H1 (cell line): Measurements from ENCODE around the gene CALHM3.

Experiments
- CTCF ChIP-seq, 3 experiments: IDR thresholded peaks; 1 replicate in 2 of 3; 2 replicates in 1 of 3; pipeline versions ENCODE4 v1.5.1 to v1.6.1; 2011; ENCODE audit warnings: low read length in 3 of 3, mild to moderate bottlenecking in 3 of 3, inconsistent platforms in 2 of 3, low read depth in 1 of 3, moderate library complexity in 1 of 3; ENCODE audit not compliant: insufficient read depth in 1 of 3; ENCODE audit errors: control extremely low read depth in 1 of 3
- EGR1 ChIP-seq: IDR thresholded peaks from 2 replicates; pipeline ENCODE4 v1.6.1; 2011; ENCODE audit warnings: low read depth, low read length, borderline replicate concordance
- EZH2 ChIP-seq: fragments of 200-600 bp; sonication (generic); IDR thresholded peaks from 2 replicates; pipeline ENCODE4 v1.7.1; 2012; ENCODE audit warnings: low read depth, mild to moderate bottlenecking, moderate library complexity, low read length, inconsistent platforms; ENCODE audit not compliant: severe bottlenecking
- MAX ChIP-seq: IDR thresholded peaks from 2 replicates; pipeline ENCODE4 v1.6.1; 2012; ENCODE audit warnings: inconsistent platforms
- PHF8 ChIP-seq: fragments of 200-600 bp; sonication (generic); conservative IDR thresholded peaks from 2 replicates; pipeline ENCODE4 v1.7.1; 2012; ENCODE audit warnings: low read depth, mild to moderate bottlenecking, inconsistent platforms, low read length, moderate library complexity
- POLR2AphosphoS5 ChIP-seq: IDR thresholded peaks from 2 replicates; pipeline ENCODE4 v1.6.1; 2011; ENCODE audit warnings: low read depth, low read length
- SIRT6 ChIP-seq: IDR thresholded peaks from one replicate; pipeline ENCODE4 v1.7.1; 2012; ENCODE audit warnings: low read length, inconsistent platforms
- SUZ12 ChIP-seq: fragments of 200-600 bp; sonication (generic); IDR thresholded peaks from 2 replicates; pipeline ENCODE4 v1.6.1; 2012; ENCODE audit warnings: mild to moderate bottlenecking, inconsistent platforms, low read length, moderate library complexity, mixed read lengths
- USF2 ChIP-seq: IDR thresholded peaks from 2 replicates; pipeline ENCODE4 v1.6.1; 2011; ENCODE audit warnings: low read length, improper control_type of control experiment

GRCh38 chr10:103514244-103514643 lies 35.2 kb upstream of the CALHM3 start:
- TF ChIP-seq EGR1 (no peak), CTCF (IDR thresholded peaks at IDR 0.05; ENCODE audit: control extremely low read depth in 1 of 3, insufficient read depth in 1 of 3, low read depth in 1 of 3, low read length in 3 of 3) (no peak), PHF8 (no peak), SUZ12 (no peak), SIRT6 (no peak), MAX (no peak), POLR2AphosphoS5 (no peak), USF2 (no peak), EZH2 (no peak)
